Mesendoderm (in vitro differentiated cells): ENCODE measurements around the gene BUD13.

ENCODE experiments used
- DNase-seq: peaks from one replicate; pipeline ENCODE4 v3.0.0; 2013
- H2AK5ac ChIP-seq: 2 replicates; pipeline ENCODE4 v1.6.1; 2013; ENCODE audit warnings: low read length, inconsistent platforms
- H2BK120ac ChIP-seq: 2 replicates; pipeline ENCODE4 v1.6.1; 2013; ENCODE audit warnings: low read depth, mild to moderate bottlenecking, low read length, moderate library complexity, mixed read lengths
- H2BK15ac ChIP-seq: replicated peaks from 2 replicates; pipeline ENCODE4 v1.6.1; 2013; ENCODE audit warnings: low read depth, mild to moderate bottlenecking, moderate library complexity
- H2BK5ac ChIP-seq: 2 replicates; pipeline ENCODE4 v1.6.1; 2013; ENCODE audit warnings: low read length, inconsistent platforms
- H3K18ac ChIP-seq: 2 replicates; pipeline ENCODE4 v1.6.1; 2013; ENCODE audit warnings: mild to moderate bottlenecking, low read length, mixed read lengths
- H3K23ac ChIP-seq: one replicate; pipeline ENCODE4 v1.6.1; 2013; ENCODE audit warnings: low read length
- H3K27ac ChIP-seq: 2 replicates; pipeline ENCODE4 v1.5.1; 2013; ENCODE audit warnings: low read depth, mild to moderate bottlenecking, inconsistent platforms, low read length, moderate library complexity
- H3K27me3 ChIP-seq: 2 replicates; pipeline ENCODE4 v1.6.1; 2013; ENCODE audit warnings: low read length, control low read depth, mild to moderate bottlenecking, inconsistent platforms; ENCODE audit not compliant: insufficient read depth, poor library complexity
- H3K36me3 ChIP-seq: 2 replicates; pipeline ENCODE4 v1.6.1; 2013; ENCODE audit warnings: low read length, inconsistent platforms; ENCODE audit not compliant: control insufficient read depth, insufficient read depth
- H3K4ac ChIP-seq: one replicate; pipeline ENCODE4 v1.6.1; 2013; ENCODE audit warnings: low read depth, mild to moderate bottlenecking, low read length, moderate library complexity
- H3K4me1 ChIP-seq: 2 replicates; pipeline ENCODE4 v1.6.1; 2013; ENCODE audit warnings: low read depth, low read length, inconsistent platforms; ENCODE audit not compliant: control insufficient read depth
- H3K4me2 ChIP-seq: 2 replicates; pipeline ENCODE4 v1.6.1; 2013; ENCODE audit warnings: low read length
- H3K4me3 ChIP-seq: 2 replicates; pipeline ENCODE4 v1.5.1; 2013; ENCODE audit warnings: mild to moderate bottlenecking, low read length
- H3K56ac ChIP-seq: one replicate; pipeline ENCODE4 v1.6.1; 2013; ENCODE audit warnings: low read length
- H3K79me1 ChIP-seq: 2 replicates; pipeline ENCODE4 v1.6.1; 2013; ENCODE audit warnings: low read length, inconsistent platforms
- H3K79me2 ChIP-seq: 2 replicates; pipeline ENCODE4 v1.6.1; 2013; ENCODE audit warnings: mild to moderate bottlenecking, low read length; ENCODE audit not compliant: control insufficient read depth, insufficient read depth
- H3K9ac ChIP-seq: 2 replicates; pipeline ENCODE4 v1.6.1; 2013; ENCODE audit warnings: low read length, inconsistent platforms
- H4K5ac ChIP-seq: one replicate; pipeline ENCODE4 v1.6.1; 2013; ENCODE audit warnings: low read length
- H4K8ac ChIP-seq: one replicate; pipeline ENCODE4 v1.6.1; 2013; ENCODE audit warnings: low read depth, mild to moderate bottlenecking, control low read depth, low read length, moderate library complexity
- WGBS: extraction: QIAGEN DNeasy Blood & Tissue Kit; methylation state at CpG from one replicate; pipeline ENCODE4 v1.1.7; 2013; ENCODE audit warnings: low lambda C conversion rate, missing lambda C conversion rate; ENCODE audit not compliant: insufficient coverage; ENCODE audit errors: extremely low coverage; 5-methylcytosine and 5-hydroxymethylcytosine counted together

BUD13 gene

GRCh38 chr11:116716621-116717020, 56.2 kb downstream of the BUD13 start:
- Histone ChIP-seq H3K27ac (no peak overlapping the region), H4K8ac (no peak overlapping the region), H3K4me2 (no peak overlapping the region), H3K4me1 (no peaks in the 10 kb centered on the region), H3K79me2 (no peaks in the 10 kb centered on the region), H3K4ac (no peak overlapping the region), H2AK5ac (no peak overlapping the region), H4K5ac (no peak overlapping the region), H3K23ac (no peak overlapping the region), H3K79me1 (no peaks in the 10 kb centered on the region), H2BK120ac (no peak overlapping the region), H3K56ac (no peak overlapping the region), H3K4me3 (no peak overlapping the region), H3K18ac (no peak overlapping the region), H3K36me3 (no peaks in the 10 kb centered on the region), H3K27me3 (no peaks in the 10 kb centered on the region), H2BK5ac (no peak overlapping the region), H3K9ac (no peak overlapping the region), H2BK15ac (no peak overlapping the region)
- WGBS: no CpG with 5 or more reads among the region's 4 CpGs
- no peak for DNase-seq

- no peak overlapping the region for H4K5ac ChIP-seq
- H3K27ac ChIP-seq: no peak overlapping the region
- no peaks in the 10 kb centered on the region for H3K79me1 ChIP-seq
- no peak overlapping the region for H4K8ac ChIP-seq
- H2BK120ac ChIP-seq: no peak overlapping the region
- no peaks in the 10 kb centered on the region for H3K36me3 ChIP-seq
- H3K9ac ChIP-seq: no peak overlapping the region
- H3K23ac ChIP-seq: no peak overlapping the region
- H2BK5ac ChIP-seq: no peak overlapping the region
- no peak overlapping the region for H2AK5ac ChIP-seq
- no peak overlapping the region for H2BK15ac ChIP-seq
- no peak overlapping the region for H3K4me2 ChIP-seq
- H3K79me2 ChIP-seq: no peaks in the 10 kb centered on the region
- no peak overlapping the region for H3K4ac ChIP-seq
- no peak overlapping the region for H3K18ac ChIP-seq
- H3K56ac ChIP-seq: no peak overlapping the region
- DNase-seq: peak; percentile 61
- WGBS: no CpG with 5 or more reads among the region's 5 CpGs
- no peaks in the 10 kb centered on the region for H3K27me3 ChIP-seq
- no peak overlapping the region for H3K4me3 ChIP-seq
- no peaks in the 10 kb centered on the region for H3K4me1 ChIP-seq
Measured at GRCh38 chr11:116715383-116715782, 57.4 kb downstream of the BUD13 start.

- H3K36me3 ChIP-seq: no peaks in the 10 kb centered on the region
- no peak overlapping the region for H2BK120ac ChIP-seq
- H2AK5ac ChIP-seq: no peak overlapping the region
- DNase-seq: peak; percentile 51
- H3K23ac ChIP-seq: no peak overlapping the region
- no CpG with 5 or more reads among the region's 9 CpGs for WGBS
- H2BK15ac ChIP-seq: no peak overlapping the region
- no peaks in the 10 kb centered on the region for H3K79me2 ChIP-seq
- H3K4ac ChIP-seq: no peak overlapping the region
- H3K27ac ChIP-seq: no peak overlapping the region
- H3K4me2 ChIP-seq: no peak overlapping the region
- no peaks in the 10 kb centered on the region for H3K27me3 ChIP-seq
- H3K4me1 ChIP-seq: no peaks in the 10 kb centered on the region
- no peak overlapping the region for H4K5ac ChIP-seq
- no peak overlapping the region for H2BK5ac ChIP-seq
- H3K18ac ChIP-seq: no peak overlapping the region
- H3K9ac ChIP-seq: no peak overlapping the region
- H4K8ac ChIP-seq: no peak overlapping the region
- H3K56ac ChIP-seq: no peak overlapping the region
- H3K4me3 ChIP-seq: no peak overlapping the region
- no peaks in the 10 kb centered on the region for H3K79me1 ChIP-seq
Measured at GRCh38 chr11:116714902-116715301, 57.9 kb downstream of the BUD13 start.

GRCh38 chr11:116712428-116712827, 60.4 kb downstream of the BUD13 start:
- Histone ChIP-seq H2BK120ac (no peak overlapping the region), H3K18ac (no peak overlapping the region), H3K4ac (no peak overlapping the region), H3K79me2 (no peaks in the 10 kb centered on the region), H3K36me3 (no peaks in the 10 kb centered on the region), H3K27ac (no peak overlapping the region), H2BK15ac (no peak overlapping the region), H4K8ac (no peak overlapping the region), H3K79me1 (no peaks in the 10 kb centered on the region), H3K4me2 (no peak overlapping the region), H3K56ac (no peak overlapping the region), H2AK5ac (no peak overlapping the region), H3K9ac (no peak overlapping the region), H3K27me3 (no peaks in the 10 kb centered on the region), H3K4me3 (no peak overlapping the region), H3K23ac (no peak overlapping the region), H2BK5ac (no peak overlapping the region), H4K5ac (no peak overlapping the region), H3K4me1 (no peaks in the 10 kb centered on the region)
- peak; percentile 32 for DNase-seq
- no CpG with 5 or more reads among the region's 4 CpGs for WGBS

GRCh38 chr11:116710762-116711161, 62.0 kb downstream of the BUD13 start:
- Histone ChIP-seq H3K4me3 (no peak overlapping the region), H3K23ac (no peak overlapping the region), H3K18ac (no peak overlapping the region), H3K79me1 (no peaks in the 10 kb centered on the region), H2AK5ac (no peak overlapping the region), H3K4me2 (no peak overlapping the region), H3K4ac (no peak overlapping the region), H2BK5ac (no peak overlapping the region), H4K8ac (no peak overlapping the region), H3K79me2 (no peaks in the 10 kb centered on the region), H3K9ac (no peak overlapping the region), H3K27me3 (no peaks in the 10 kb centered on the region), H2BK120ac (no peak overlapping the region), H4K5ac (no peak overlapping the region), H2BK15ac (no peak overlapping the region), H3K56ac (no peak overlapping the region), H3K36me3 (no peaks in the 10 kb centered on the region), H3K27ac (no peak overlapping the region), H3K4me1 (no peaks in the 10 kb centered on the region)
- DNase-seq: no peak
- no CpG with 5 or more reads among the region's 4 CpGs for WGBS

GRCh38 chr11:116710001-116710674, 62.6 kb downstream of the BUD13 start:
- no peaks in the 10 kb centered on the region for H3K36me3 ChIP-seq
- H3K79me1 ChIP-seq: no peaks in the 10 kb centered on the region

More at GRCh38 chr11:116710001-116710674, 62.6 kb downstream of the BUD13 start:
- Histone ChIP-seq H2BK5ac (no peak overlapping the region), H3K4me1 (no peaks in the 10 kb centered on the region), H3K4me2 (no peak overlapping the region), H3K9ac (no peak overlapping the region), H3K27ac (no peak overlapping the region), H3K4me3 (no peak overlapping the region), H3K23ac (no peak overlapping the region), H3K56ac (no peak overlapping the region), H3K27me3 (no peaks in the 10 kb centered on the region), H4K5ac (no peak overlapping the region), H2BK15ac (no peak overlapping the region), H3K4ac (no peak overlapping the region), H3K18ac (no peak overlapping the region), H4K8ac (no peak overlapping the region), H2AK5ac (no peak overlapping the region), H3K79me2 (no peaks in the 10 kb centered on the region), H2BK120ac (no peak overlapping the region)
- DNase-seq: no peak
- no CpG with 5 or more reads among the region's 17 CpGs for WGBS
